ENCODE results near the gene CUBN. TPM values are rescaled to one million over a fixed set of nuclear protein-coding genes. Genes with fewer than 3 reads are reported as not detected.

Gene CUBN
- total RNA-seq, 1 experiment from 2014 or later = 0.46 TPM

DNA sequence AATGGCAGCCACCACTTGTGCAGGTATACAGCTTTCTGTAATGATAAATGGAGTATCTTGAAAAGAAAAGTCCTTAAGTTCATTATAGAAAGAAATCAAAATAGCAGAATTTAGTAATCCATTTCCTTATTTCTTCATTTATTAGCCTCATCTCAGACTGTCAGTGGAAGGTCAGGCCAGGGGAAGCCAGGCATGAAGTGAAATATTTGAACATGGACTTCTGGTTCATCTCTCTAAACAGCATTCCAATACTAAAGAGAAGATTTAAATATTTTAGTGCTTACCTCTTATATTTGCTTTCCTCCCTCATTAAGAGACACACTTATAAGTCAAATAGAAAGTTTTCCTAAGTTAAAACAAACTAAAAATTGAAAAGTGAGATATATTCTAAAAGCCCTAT is 45.0 kb upstream of the CUBN start:
- ChIA-PET CTCF (interaction anchor here (1.6 kb wide), 1 partner anchor 56 kb away, joined by 5 read pairs; no protein-coding TSS in a partner anchor), POLR2A (no interaction called here)
- no peaks in the 10 kb centered on the region for H3K27me3 Mint-ChIP-seq (ENCODE audit: low read depth)
- H3K4me1 Mint-ChIP-seq = peaks cover 4% of the 10 kb centered on the region
- TF ChIP-seq NR2C2 (CRISPR knock-in tag; IDR thresholded peaks at IDR 0.05) = no peak
- no peak for TF ChIP-seq GTF2I (CRISPR knock-in tag; conservative IDR thresholded peaks at IDR 0.05)
- TF ChIP-seq, protein P1, sequence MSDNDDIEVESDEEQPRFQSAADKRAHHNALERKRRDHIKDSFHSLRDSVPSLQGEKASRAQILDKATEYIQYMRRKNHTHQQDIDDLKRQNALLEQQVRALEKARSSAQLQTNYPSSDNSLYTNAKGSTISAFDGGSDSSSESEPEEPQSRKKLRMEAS (CRISPR knock-in tag; IDR thresholded peaks at IDR 0.05) = no peak
- no peaks in the 10 kb centered on the region for H3K36me3 Mint-ChIP-seq
- H3K27ac Mint-ChIP-seq = no peak overlapping the region
- ATAC-seq = no peak
- no peaks in the 10 kb centered on the region for H3K9me3 Mint-ChIP-seq
- no peak for DNase-seq (ENCODE audit: low spot score)
- no peak overlapping the region for H3K4me3 Mint-ChIP-seq

DNA sequence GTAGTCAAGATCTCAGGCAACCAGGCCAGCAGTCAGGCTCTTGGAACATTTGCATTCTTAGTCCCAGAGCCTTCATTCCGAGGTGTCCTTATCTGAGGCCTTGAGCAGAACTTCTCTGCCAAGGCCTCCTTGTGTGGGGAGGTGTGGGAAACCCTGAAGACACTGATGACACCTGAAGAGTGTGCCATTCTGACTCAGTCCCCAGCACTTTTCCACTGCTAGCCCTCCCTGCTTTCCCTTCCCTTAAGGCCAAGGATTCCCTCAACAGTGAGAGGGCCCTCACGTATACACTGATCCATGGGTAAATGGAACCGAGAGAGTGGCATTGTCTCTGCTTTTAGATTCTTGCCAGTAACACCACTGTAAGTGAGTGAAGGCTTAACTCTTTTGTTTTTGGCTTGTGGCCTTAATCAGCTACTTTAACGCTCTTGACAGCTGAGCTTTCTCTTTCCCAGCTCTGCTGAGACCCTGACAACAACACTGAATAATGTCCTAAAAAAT is 41.6 kb upstream of the CUBN start:
- Mint-ChIP-seq H3K27ac (no peak overlapping the region), H3K36me3 (no peaks in the 10 kb centered on the region), H3K27me3 (ENCODE audit: low read depth) (no peaks in the 10 kb centered on the region), H3K4me3 (no peak overlapping the region), H3K4me1 (peaks cover 4% of the 10 kb centered on the region), H3K9me3 (no peaks in the 10 kb centered on the region)
- DNase-seq (ENCODE audit: low spot score) (no peak), ATAC-seq (no peak)
- no peak for TF ChIP-seq IRF2 (CRISPR knock-in tag; IDR thresholded peaks at IDR 0.05; ENCODE audit: borderline replicate concordance, low read depth)
- TF ChIP-seq, protein P2, sequence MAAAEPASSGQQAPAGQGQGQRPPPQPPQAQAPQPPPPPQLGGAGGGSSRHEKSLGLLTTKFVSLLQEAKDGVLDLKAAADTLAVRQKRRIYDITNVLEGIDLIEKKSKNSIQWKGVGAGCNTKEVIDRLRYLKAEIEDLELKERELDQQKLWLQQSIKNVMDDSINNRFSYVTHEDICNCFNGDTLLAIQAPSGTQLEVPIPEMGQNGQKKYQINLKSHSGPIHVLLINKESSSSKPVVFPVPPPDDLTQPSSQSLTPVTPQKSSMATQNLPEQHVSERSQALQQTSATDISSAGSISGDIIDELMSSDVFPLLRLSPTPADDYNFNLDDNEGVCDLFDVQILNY (CRISPR knock-in tag; IDR thresholded peaks at IDR 0.05) = no peak
- TF ChIP-seq FOXJ3 (CRISPR knock-in tag; IDR thresholded peaks at IDR 0.05; ENCODE audit: borderline replicate concordance) = no peak
- TF ChIP-seq, protein P3, sequence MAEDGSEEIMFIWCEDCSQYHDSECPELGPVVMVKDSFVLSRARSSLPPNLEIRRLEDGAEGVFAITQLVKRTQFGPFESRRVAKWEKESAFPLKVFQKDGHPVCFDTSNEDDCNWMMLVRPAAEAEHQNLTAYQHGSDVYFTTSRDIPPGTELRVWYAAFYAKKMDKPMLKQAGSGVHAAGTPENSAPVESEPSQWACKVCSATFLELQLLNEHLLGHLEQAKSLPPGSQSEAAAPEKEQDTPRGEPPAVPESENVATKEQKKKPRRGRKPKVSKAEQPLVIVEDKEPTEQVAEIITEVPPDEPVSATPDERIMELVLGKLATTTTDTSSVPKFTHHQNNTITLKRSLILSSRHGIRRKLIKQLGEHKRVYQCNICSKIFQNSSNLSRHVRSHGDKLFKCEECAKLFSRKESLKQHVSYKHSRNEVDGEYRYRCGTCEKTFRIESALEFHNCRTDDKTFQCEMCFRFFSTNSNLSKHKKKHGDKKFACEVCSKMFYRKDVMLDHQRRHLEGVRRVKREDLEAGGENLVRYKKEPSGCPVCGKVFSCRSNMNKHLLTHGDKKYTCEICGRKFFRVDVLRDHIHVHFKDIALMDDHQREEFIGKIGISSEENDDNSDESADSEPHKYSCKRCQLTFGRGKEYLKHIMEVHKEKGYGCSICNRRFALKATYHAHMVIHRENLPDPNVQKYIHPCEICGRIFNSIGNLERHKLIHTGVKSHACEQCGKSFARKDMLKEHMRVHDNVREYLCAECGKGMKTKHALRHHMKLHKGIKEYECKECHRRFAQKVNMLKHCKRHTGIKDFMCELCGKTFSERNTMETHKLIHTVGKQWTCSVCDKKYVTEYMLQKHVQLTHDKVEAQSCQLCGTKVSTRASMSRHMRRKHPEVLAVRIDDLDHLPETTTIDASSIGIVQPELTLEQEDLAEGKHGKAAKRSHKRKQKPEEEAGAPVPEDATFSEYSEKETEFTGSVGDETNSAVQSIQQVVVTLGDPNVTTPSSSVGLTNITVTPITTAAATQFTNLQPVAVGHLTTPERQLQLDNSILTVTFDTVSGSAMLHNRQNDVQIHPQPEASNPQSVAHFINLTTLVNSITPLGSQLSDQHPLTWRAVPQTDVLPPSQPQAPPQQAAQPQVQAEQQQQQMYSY (CRISPR knock-in tag; IDR thresholded peaks at IDR 0.05) = no peak
- TF ChIP-seq GTF2I (CRISPR knock-in tag; conservative IDR thresholded peaks at IDR 0.05) = no peak
- TF ChIP-seq ZNF263 (CRISPR knock-in tag; IDR thresholded peaks at IDR 0.05; ENCODE audit: low read depth) = no peak
- TF ChIP-seq NFATC4 (CRISPR knock-in tag; IDR thresholded peaks at IDR 0.05) = no peak
- TF ChIP-seq, protein P4, sequence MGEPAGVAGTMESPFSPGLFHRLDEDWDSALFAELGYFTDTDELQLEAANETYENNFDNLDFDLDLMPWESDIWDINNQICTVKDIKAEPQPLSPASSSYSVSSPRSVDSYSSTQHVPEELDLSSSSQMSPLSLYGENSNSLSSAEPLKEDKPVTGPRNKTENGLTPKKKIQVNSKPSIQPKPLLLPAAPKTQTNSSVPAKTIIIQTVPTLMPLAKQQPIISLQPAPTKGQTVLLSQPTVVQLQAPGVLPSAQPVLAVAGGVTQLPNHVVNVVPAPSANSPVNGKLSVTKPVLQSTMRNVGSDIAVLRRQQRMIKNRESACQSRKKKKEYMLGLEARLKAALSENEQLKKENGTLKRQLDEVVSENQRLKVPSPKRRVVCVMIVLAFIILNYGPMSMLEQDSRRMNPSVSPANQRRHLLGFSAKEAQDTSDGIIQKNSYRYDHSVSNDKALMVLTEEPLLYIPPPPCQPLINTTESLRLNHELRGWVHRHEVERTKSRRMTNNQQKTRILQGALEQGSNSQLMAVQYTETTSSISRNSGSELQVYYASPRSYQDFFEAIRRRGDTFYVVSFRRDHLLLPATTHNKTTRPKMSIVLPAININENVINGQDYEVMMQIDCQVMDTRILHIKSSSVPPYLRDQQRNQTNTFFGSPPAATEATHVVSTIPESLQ (CRISPR knock-in tag; IDR thresholded peaks at IDR 0.05) = no peak
- no peak for TF ChIP-seq CREM (CRISPR knock-in tag; IDR thresholded peaks at IDR 0.05)
- TF ChIP-seq, protein P5, sequence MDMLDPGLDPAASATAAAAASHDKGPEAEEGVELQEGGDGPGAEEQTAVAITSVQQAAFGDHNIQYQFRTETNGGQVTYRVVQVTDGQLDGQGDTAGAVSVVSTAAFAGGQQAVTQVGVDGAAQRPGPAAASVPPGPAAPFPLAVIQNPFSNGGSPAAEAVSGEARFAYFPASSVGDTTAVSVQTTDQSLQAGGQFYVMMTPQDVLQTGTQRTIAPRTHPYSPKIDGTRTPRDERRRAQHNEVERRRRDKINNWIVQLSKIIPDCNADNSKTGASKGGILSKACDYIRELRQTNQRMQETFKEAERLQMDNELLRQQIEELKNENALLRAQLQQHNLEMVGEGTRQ (CRISPR knock-in tag; IDR thresholded peaks at IDR 0.05) = no peak
- no peak for TF ChIP-seq ESRRA (CRISPR knock-in tag; IDR thresholded peaks at IDR 0.05; ENCODE audit: borderline replicate concordance)
- TF ChIP-seq ETV6 (CRISPR knock-in tag; IDR thresholded peaks at IDR 0.05) = no peak
- TF ChIP-seq, protein P6, sequence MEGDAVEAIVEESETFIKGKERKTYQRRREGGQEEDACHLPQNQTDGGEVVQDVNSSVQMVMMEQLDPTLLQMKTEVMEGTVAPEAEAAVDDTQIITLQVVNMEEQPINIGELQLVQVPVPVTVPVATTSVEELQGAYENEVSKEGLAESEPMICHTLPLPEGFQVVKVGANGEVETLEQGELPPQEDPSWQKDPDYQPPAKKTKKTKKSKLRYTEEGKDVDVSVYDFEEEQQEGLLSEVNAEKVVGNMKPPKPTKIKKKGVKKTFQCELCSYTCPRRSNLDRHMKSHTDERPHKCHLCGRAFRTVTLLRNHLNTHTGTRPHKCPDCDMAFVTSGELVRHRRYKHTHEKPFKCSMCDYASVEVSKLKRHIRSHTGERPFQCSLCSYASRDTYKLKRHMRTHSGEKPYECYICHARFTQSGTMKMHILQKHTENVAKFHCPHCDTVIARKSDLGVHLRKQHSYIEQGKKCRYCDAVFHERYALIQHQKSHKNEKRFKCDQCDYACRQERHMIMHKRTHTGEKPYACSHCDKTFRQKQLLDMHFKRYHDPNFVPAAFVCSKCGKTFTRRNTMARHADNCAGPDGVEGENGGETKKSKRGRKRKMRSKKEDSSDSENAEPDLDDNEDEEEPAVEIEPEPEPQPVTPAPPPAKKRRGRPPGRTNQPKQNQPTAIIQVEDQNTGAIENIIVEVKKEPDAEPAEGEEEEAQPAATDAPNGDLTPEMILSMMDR (IDR thresholded peaks at IDR 0.05) = no peak
- TF ChIP-seq, protein P7, sequence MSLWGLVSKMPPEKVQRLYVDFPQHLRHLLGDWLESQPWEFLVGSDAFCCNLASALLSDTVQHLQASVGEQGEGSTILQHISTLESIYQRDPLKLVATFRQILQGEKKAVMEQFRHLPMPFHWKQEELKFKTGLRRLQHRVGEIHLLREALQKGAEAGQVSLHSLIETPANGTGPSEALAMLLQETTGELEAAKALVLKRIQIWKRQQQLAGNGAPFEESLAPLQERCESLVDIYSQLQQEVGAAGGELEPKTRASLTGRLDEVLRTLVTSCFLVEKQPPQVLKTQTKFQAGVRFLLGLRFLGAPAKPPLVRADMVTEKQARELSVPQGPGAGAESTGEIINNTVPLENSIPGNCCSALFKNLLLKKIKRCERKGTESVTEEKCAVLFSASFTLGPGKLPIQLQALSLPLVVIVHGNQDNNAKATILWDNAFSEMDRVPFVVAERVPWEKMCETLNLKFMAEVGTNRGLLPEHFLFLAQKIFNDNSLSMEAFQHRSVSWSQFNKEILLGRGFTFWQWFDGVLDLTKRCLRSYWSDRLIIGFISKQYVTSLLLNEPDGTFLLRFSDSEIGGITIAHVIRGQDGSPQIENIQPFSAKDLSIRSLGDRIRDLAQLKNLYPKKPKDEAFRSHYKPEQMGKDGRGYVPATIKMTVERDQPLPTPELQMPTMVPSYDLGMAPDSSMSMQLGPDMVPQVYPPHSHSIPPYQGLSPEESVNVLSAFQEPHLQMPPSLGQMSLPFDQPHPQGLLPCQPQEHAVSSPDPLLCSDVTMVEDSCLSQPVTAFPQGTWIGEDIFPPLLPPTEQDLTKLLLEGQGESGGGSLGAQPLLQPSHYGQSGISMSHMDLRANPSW (CRISPR knock-in tag; conservative IDR thresholded peaks at IDR 0.05; ENCODE audit: low read depth) = no peak
- TF ChIP-seq ZNF219 (CRISPR knock-in tag; IDR thresholded peaks at IDR 0.05; ENCODE audit: borderline replicate concordance) = no peak
- TF ChIP-seq, protein P8, sequence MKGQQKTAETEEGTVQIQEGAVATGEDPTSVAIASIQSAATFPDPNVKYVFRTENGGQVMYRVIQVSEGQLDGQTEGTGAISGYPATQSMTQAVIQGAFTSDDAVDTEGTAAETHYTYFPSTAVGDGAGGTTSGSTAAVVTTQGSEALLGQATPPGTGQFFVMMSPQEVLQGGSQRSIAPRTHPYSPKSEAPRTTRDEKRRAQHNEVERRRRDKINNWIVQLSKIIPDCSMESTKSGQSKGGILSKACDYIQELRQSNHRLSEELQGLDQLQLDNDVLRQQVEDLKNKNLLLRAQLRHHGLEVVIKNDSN (CRISPR knock-in tag; IDR thresholded peaks at IDR 0.05) = no peak
- TF ChIP-seq, protein P9, sequence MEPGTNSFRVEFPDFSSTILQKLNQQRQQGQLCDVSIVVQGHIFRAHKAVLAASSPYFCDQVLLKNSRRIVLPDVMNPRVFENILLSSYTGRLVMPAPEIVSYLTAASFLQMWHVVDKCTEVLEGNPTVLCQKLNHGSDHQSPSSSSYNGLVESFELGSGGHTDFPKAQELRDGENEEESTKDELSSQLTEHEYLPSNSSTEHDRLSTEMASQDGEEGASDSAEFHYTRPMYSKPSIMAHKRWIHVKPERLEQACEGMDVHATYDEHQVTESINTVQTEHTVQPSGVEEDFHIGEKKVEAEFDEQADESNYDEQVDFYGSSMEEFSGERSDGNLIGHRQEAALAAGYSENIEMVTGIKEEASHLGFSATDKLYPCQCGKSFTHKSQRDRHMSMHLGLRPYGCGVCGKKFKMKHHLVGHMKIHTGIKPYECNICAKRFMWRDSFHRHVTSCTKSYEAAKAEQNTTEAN (CRISPR knock-in tag; IDR thresholded peaks at IDR 0.05) = no peak
- ChIA-PET POLR2A (no interaction called here), CTCF (no interaction called here)

Data from WTC11 (cell line).